ENCODE measurements around the gene AGAP4.
"Not testable (repeated sequence)": the region's sequence is repeated elsewhere in the genome, so short reads cannot be mapped to it uniquely, and the experiment has no call there.

The AGAP4 gene

GRCh38 chr10:45817130-45817859 lies 30.0 kb downstream of the AGAP4 start:
- DNase-seq (ENCODE audit: low read depth), result no peak
- no peak overlapping the region for H3K4me3 ChIP-seq (ENCODE audit: low read depth, low read length)
- TF ChIP-seq CTCF (IDR thresholded peaks at IDR 0.05; ENCODE audit: control insufficient read depth, extremely low read depth, insufficient read depth), result no peak

GRCh38 chr10:45814146-45814545 lies 33.2 kb downstream of the AGAP4 start:
- not testable (repeated sequence) for H3K4me3 ChIP-seq (ENCODE audit: low read depth, low read length); DNase-seq (ENCODE audit: low read depth)

GRCh38 chr10:45812959-45813358 lies 34.3 kb downstream of the AGAP4 start:
- DNase-seq (ENCODE audit: low read depth); H3K4me3 ChIP-seq (ENCODE audit: low read depth, low read length): not testable (repeated sequence)

GRCh38 chr10:45811075-45811474 lies 36.2 kb downstream of the AGAP4 start:
- no peak for TF ChIP-seq CTCF (IDR thresholded peaks at IDR 0.05; ENCODE audit: control insufficient read depth, extremely low read depth, insufficient read depth)
- no peak for DNase-seq (ENCODE audit: low read depth)
- no peak overlapping the region for H3K4me3 ChIP-seq (ENCODE audit: low read depth, low read length)

- peak; percentile 45 for TF ChIP-seq CTCF (IDR thresholded peaks at IDR 0.05; ENCODE audit: control insufficient read depth, extremely low read depth, insufficient read depth)
- H3K4me3 ChIP-seq (ENCODE audit: low read depth, low read length), result no peak overlapping the region
- peak; percentile 3 for DNase-seq (ENCODE audit: low read depth)
Observed at GRCh38 chr10:45809837-45810236, 37.5 kb downstream of the AGAP4 start.

GRCh38 chr10:45804996-45805395 lies 42.3 kb downstream of the AGAP4 start:
- H3K4me3 ChIP-seq (ENCODE audit: low read depth, low read length); DNase-seq (ENCODE audit: low read depth): not testable (repeated sequence)

- not testable (repeated sequence) for H3K4me3 ChIP-seq (ENCODE audit: low read depth, low read length); DNase-seq (ENCODE audit: low read depth)
Observed at GRCh38 chr10:45803060-45804010, 44.0 kb downstream of the AGAP4 start.

- not testable (repeated sequence) for H3K4me3 ChIP-seq (ENCODE audit: low read depth, low read length); DNase-seq (ENCODE audit: low read depth)
Observed at GRCh38 chr10:45794761-45795160, 52.5 kb downstream of the AGAP4 start.

GRCh38 chr10:45790694-45791426 lies 56.4 kb downstream of the AGAP4 start:
- not testable (repeated sequence) for H3K4me3 ChIP-seq (ENCODE audit: low read depth, low read length); DNase-seq (ENCODE audit: low read depth)

- not testable (repeated sequence) for DNase-seq (ENCODE audit: low read depth); H3K4me3 ChIP-seq (ENCODE audit: low read depth, low read length)
Observed at GRCh38 chr10:45789991-45790390, 57.3 kb downstream of the AGAP4 start.

- not testable (repeated sequence) for H3K4me3 ChIP-seq (ENCODE audit: low read depth, low read length); DNase-seq (ENCODE audit: low read depth)
Observed at GRCh38 chr10:45787212-45787741, 60.0 kb downstream of the AGAP4 start.

- not testable (repeated sequence) for DNase-seq (ENCODE audit: low read depth); H3K4me3 ChIP-seq (ENCODE audit: low read depth, low read length)
Observed at GRCh38 chr10:45786217-45786616, 61.1 kb downstream of the AGAP4 start.

Measured in LNCaP clone FGC (cell line).